H9 (cell line): ENCODE results near the gene PLA2G5. TPM values are rescaled to one million over a fixed set of nuclear protein-coding genes. Genes with fewer than 3 reads are reported as not detected.

Source experiments
- DNase-seq: peaks from one replicate; pipeline ENCODE4 v3.0.0-alpha.2; 2017
- H2AFZ ChIP-seq: one replicate; pipeline ENCODE4 v1.6.1; 2013; ENCODE audit warnings: mild to moderate bottlenecking, low read length, control low read depth, moderate library complexity
- H2AK5ac ChIP-seq: 2 replicates; pipeline ENCODE4 v1.6.1; 2013; ENCODE audit warnings: low read length, control low read depth, mixed read lengths; ENCODE audit not compliant: insufficient read length
- H2BK120ac ChIP-seq: one replicate; pipeline ENCODE4 v1.6.1; 2013; ENCODE audit warnings: low read depth, mild to moderate bottlenecking, low read length, control low read depth, inconsistent platforms; ENCODE audit not compliant: poor library complexity, severe bottlenecking
- H2BK12ac ChIP-seq: 2 replicates; pipeline ENCODE4 v1.6.1; 2013; ENCODE audit warnings: low read length, control low read depth, mixed read lengths, low read depth; ENCODE audit not compliant: insufficient read length
- H2BK15ac ChIP-seq: 2 replicates; pipeline ENCODE4 v1.6.1; 2013; ENCODE audit warnings: low read depth, low read length, control low read depth
- H2BK20ac ChIP-seq: one replicate; pipeline ENCODE4 v1.6.1; 2013; ENCODE audit warnings: low read depth, mild to moderate bottlenecking, low read length, control low read depth, inconsistent platforms; ENCODE audit not compliant: poor library complexity, severe bottlenecking
- H2BK5ac ChIP-seq: 2 replicates; pipeline ENCODE4 v1.6.1; 2013; ENCODE audit warnings: low read length, control low read depth, mixed read lengths; ENCODE audit not compliant: insufficient read length
- H3K14ac ChIP-seq: 2 replicates; pipeline ENCODE4 v1.6.1; 2013; ENCODE audit warnings: low read length, control low read depth; ENCODE audit not compliant: insufficient read depth
- H3K18ac ChIP-seq: 2 replicates; pipeline ENCODE4 v1.6.1; 2013; ENCODE audit warnings: low read depth, mild to moderate bottlenecking, mixed read lengths, low read length, control low read depth; ENCODE audit not compliant: insufficient read length
- H3K23ac ChIP-seq: 2 replicates; pipeline ENCODE4 v1.6.1; 2013; ENCODE audit warnings: low read length, control low read depth, mixed read lengths, low read depth; ENCODE audit not compliant: insufficient read length
- H3K23me2 ChIP-seq: 2 replicates; pipeline ENCODE4 v1.6.1; 2013; ENCODE audit warnings: low read depth, mild to moderate bottlenecking, mixed read lengths, low read length, control low read depth; ENCODE audit not compliant: insufficient read length, poor library complexity, severe bottlenecking
- H3K27ac ChIP-seq: 2 replicates; pipeline ENCODE4 v1.5.1; 2013; ENCODE audit warnings: low read length, control low read depth, mixed read lengths, low read depth; ENCODE audit not compliant: insufficient read length
- H3K27me3 ChIP-seq: 2 replicates; pipeline ENCODE4 v1.6.1; 2013; ENCODE audit warnings: low read length, control low read depth, inconsistent platforms; ENCODE audit not compliant: insufficient read depth
- H3K4ac ChIP-seq: 2 replicates; pipeline ENCODE4 v1.6.1; 2013; ENCODE audit warnings: low read depth, mild to moderate bottlenecking, control low read depth, inconsistent platforms, low read length, moderate library complexity
- H3K4me1 ChIP-seq: 2 replicates; pipeline ENCODE4 v1.6.1; 2013; ENCODE audit warnings: low read length, control low read depth, inconsistent platforms; ENCODE audit not compliant: insufficient read depth
- H3K4me2 ChIP-seq: 2 replicates; pipeline ENCODE4 v1.6.1; 2013; ENCODE audit warnings: low read length, control low read depth, mixed read lengths; ENCODE audit not compliant: insufficient read length, insufficient read depth
- H3K56ac ChIP-seq: 2 replicates; pipeline ENCODE4 v1.6.1; 2013; ENCODE audit warnings: low read depth, mild to moderate bottlenecking, mixed read lengths, low read length, control low read depth; ENCODE audit not compliant: insufficient read length
- H3K79me1 ChIP-seq: 2 replicates; pipeline ENCODE4 v1.6.1; 2013; ENCODE audit warnings: low read depth, mild to moderate bottlenecking, moderate library complexity, low read length, control low read depth, inconsistent platforms; ENCODE audit not compliant: insufficient read depth, poor library complexity, severe bottlenecking
- H3K79me2 ChIP-seq: 2 replicates; pipeline ENCODE4 v1.6.1; 2013; ENCODE audit warnings: low read length, control low read depth, inconsistent platforms; ENCODE audit not compliant: insufficient read depth
- H3K9ac ChIP-seq: 2 replicates; pipeline ENCODE4 v1.6.1; 2013; ENCODE audit warnings: low read length, control low read depth, mixed read lengths; ENCODE audit not compliant: insufficient read length; ENCODE audit errors: extremely low read depth
- H3K9me3 ChIP-seq: one replicate; pipeline ENCODE4 v1.6.1; 2013; ENCODE audit warnings: low read depth, low read length, inconsistent platforms; ENCODE audit not compliant: control insufficient read depth
- H3T11ph ChIP-seq: one replicate; pipeline ENCODE4 v1.6.1; 2013; ENCODE audit warnings: mild to moderate bottlenecking, low read length, control low read depth, inconsistent platforms
- H4K20me1 ChIP-seq: one replicate; pipeline ENCODE4 v1.6.1; 2013; ENCODE audit not compliant: control insufficient read depth, insufficient read length, insufficient read depth
- H4K5ac ChIP-seq: 2 replicates; pipeline ENCODE4 v1.6.1; 2013; ENCODE audit warnings: low read depth, mild to moderate bottlenecking, mixed read lengths, low read length, control low read depth; ENCODE audit not compliant: insufficient read length
- H4K8ac ChIP-seq: replicated peaks from 2 replicates; pipeline ENCODE4 v1.6.1; 2013; ENCODE audit warnings: low read length, control low read depth, mixed read lengths, low read depth; ENCODE audit not compliant: insufficient read length
- H4K91ac ChIP-seq: 2 replicates; pipeline ENCODE4 v1.6.1; 2013; ENCODE audit warnings: low read depth, mild to moderate bottlenecking, moderate library complexity, mixed read lengths, low read length, control low read depth; ENCODE audit not compliant: insufficient read length
- H3K27ac Mint-ChIP-seq, 3 experiments: 2 replicates in 2 of 3; 3 replicates in 1 of 3; pipeline ENCODE4 v1.8.0; 2020 to 2021; ENCODE audit warnings: mixed read lengths in 3 of 3, mild to moderate bottlenecking in 1 of 3, moderate library complexity in 1 of 3
- H3K27me3 Mint-ChIP-seq: 2 replicates; pipeline ENCODE4 v1.8.0; 2021; ENCODE audit warnings: low read depth, mild to moderate bottlenecking, moderate library complexity, mixed read lengths
- H3K36me3 Mint-ChIP-seq, 3 experiments: 2 replicates in 2 of 3; 3 replicates in 1 of 3; pipeline ENCODE4 v1.8.0; 2020 to 2021; ENCODE audit warnings: low read depth in 3 of 3, mixed read lengths in 3 of 3; ENCODE audit not compliant: insufficient read depth in 1 of 3
- H3K4me1 Mint-ChIP-seq, 2 experiments: 2 replicates each; pipeline ENCODE4 v1.8.0; 2020; ENCODE audit warnings: mixed read lengths in 2 of 2
- H3K4me3 Mint-ChIP-seq, 2 experiments: 2 replicates in 1 of 2; 3 replicates in 1 of 2; pipeline ENCODE4 v1.8.0; 2020 to 2021; ENCODE audit warnings: mild to moderate bottlenecking in 2 of 2, mixed read lengths in 2 of 2, moderate library complexity in 1 of 2
- H3K9me3 Mint-ChIP-seq, 2 experiments: 2 replicates in 1 of 2; 3 replicates in 1 of 2; pipeline ENCODE4 v1.8.0; 2020; ENCODE audit warnings: mild to moderate bottlenecking in 2 of 2, mixed read lengths in 2 of 2, moderate library complexity in 1 of 2
- CTCF ChIP-seq: fragments of 200-600 bp; sonication (generic); conservative IDR thresholded peaks from 3 replicates; pipeline ENCODE4 v1.8.0; 2021; ENCODE audit warnings: antibody characterized with exemption, mild to moderate bottlenecking
- WGBS: extraction: QIAGEN DNeasy Blood & Tissue Kit; methylation state at CpG from one replicate; pipeline ENCODE4 v1.1.7; 2013; ENCODE audit warnings: missing lambda C conversion rate, low lambda C conversion rate, mixed read lengths; ENCODE audit not compliant: insufficient read length; ENCODE audit errors: extremely low coverage; 5-methylcytosine and 5-hydroxymethylcytosine counted together
- total RNA-seq: library from RNA; stranded (reverse); gene quantifications from 2 replicates; pipeline ENCODE4 v1.2.1, GENCODE V29; 2021

The PLA2G5 gene
- total RNA-seq, 1 experiment from 2014 or later: not detected

GRCh38 chr1:20073256-20073655, 3.3 kb downstream of the PLA2G5 start:
- Histone ChIP-seq H3T11ph (no peak overlapping the region), H4K5ac (no peak overlapping the region), H2BK15ac (no peak overlapping the region), H3K4me2 (no peak overlapping the region), H3K14ac (no peak overlapping the region), H3K79me1 (no peaks in the 10 kb centered on the region), H3K23me2 (no peaks in the 10 kb centered on the region), H3K18ac (no peak overlapping the region), H3K79me2 (no peaks in the 10 kb centered on the region), H2BK5ac (no peak overlapping the region), H2BK120ac (no peak overlapping the region), H3K4me1 (no peaks in the 10 kb centered on the region), H2BK12ac (no peak overlapping the region), H3K9me3 (no peaks in the 10 kb centered on the region), H3K27ac (no peak overlapping the region), H4K20me1 (no peaks in the 10 kb centered on the region), H4K8ac (no peak overlapping the region), H3K56ac (no peak overlapping the region), H2AK5ac (no peak overlapping the region), H2AFZ (no peak overlapping the region), H3K27me3 (no peaks in the 10 kb centered on the region), H3K4ac (no peak overlapping the region), H2BK20ac (no peak overlapping the region), H4K91ac (no peak overlapping the region), H3K23ac (no peak overlapping the region), H3K9ac (no peak overlapping the region)
- Mint-ChIP-seq H3K4me3 (no peak overlapping the region), H3K4me1 (peaks cover 9 to 10% of the 10 kb centered on the region in 2 experiments), H3K36me3 (no peaks in the 10 kb centered on the region), H3K27me3 (peaks cover 5% of the 10 kb centered on the region; the same call in 1 of the 2 replicates), H3K9me3 (no peaks in the 10 kb centered on the region), H3K27ac (no peak overlapping the region)
- no peak for TF ChIP-seq CTCF
- DNase-seq: no peak
- WGBS: no CpG with 5 or more reads among the region's 2 CpGs
